Smooth muscle cell (in vitro differentiated cells): Measurements from ENCODE around the gene SENP8. TPM values are rescaled to one million over a fixed set of nuclear protein-coding genes. Genes with fewer than 3 reads are reported as not detected.

ENCODE experiments used
- DNase-seq: peaks from one replicate; lab custom pipeline; 2025; ENCODE audit not compliant: unreplicated experiment; lab: John Stamatoyannopoulos, UW
- H2AFZ ChIP-seq: fragments of 200-600 bp; sonication (generic); 2 replicates; pipeline ENCODE4 v1.6.0; 2016; ENCODE audit warnings: antibody characterized with exemption, low read depth, mild to moderate bottlenecking
- H3F3A ChIP-seq: fragments of 200-600 bp; sonication (generic); 2 replicates; pipeline ENCODE4 v1.6.0; 2017; ENCODE audit warnings: antibody characterized with exemption, low read depth
- H3K27ac ChIP-seq: fragments of 200-600 bp; sonication (generic); 2 replicates; pipeline ENCODE4 v1.5.1; 2016; ENCODE audit warnings: low read depth, mild to moderate bottlenecking
- H3K27me3 ChIP-seq: fragments of 200-600 bp; sonication (generic); 2 replicates; pipeline ENCODE4 v1.6.1; 2016; ENCODE audit warnings: low read depth, mild to moderate bottlenecking
- H3K36me3 ChIP-seq: fragments of 200-600 bp; sonication (generic); 2 replicates; pipeline ENCODE4 v1.5.1; 2016; ENCODE audit warnings: low read depth
- H3K4me1 ChIP-seq: fragments of 200-600 bp; sonication (generic); 2 replicates; pipeline ENCODE4 v1.5.1; 2016; ENCODE audit warnings: low read depth
- H3K4me2 ChIP-seq: fragments of 200-600 bp; sonication (generic); 2 replicates; pipeline ENCODE4 v1.6.0; 2016; ENCODE audit warnings: mild to moderate bottlenecking
- H3K4me3 ChIP-seq: fragments of 200-600 bp; sonication (generic); 2 replicates; pipeline ENCODE4 v1.5.1; 2016; ENCODE audit warnings: mild to moderate bottlenecking
- H3K79me2 ChIP-seq: fragments of 200-600 bp; sonication (generic); 2 replicates; pipeline ENCODE4 v1.6.0; 2016; ENCODE audit warnings: low read depth, mild to moderate bottlenecking
- H3K9ac ChIP-seq: fragments of 200-600 bp; sonication (generic); 2 replicates; pipeline ENCODE4 v1.6.0; 2016; ENCODE audit warnings: low read depth
- H3K9me3 ChIP-seq: fragments of 200-600 bp; sonication (generic); replicated peaks from 2 replicates; pipeline ENCODE4 v1.5.1; 2016; ENCODE audit warnings: low read depth
- H4K20me1 ChIP-seq: fragments of 200-600 bp; sonication (generic); 2 replicates; pipeline ENCODE4 v1.6.0; 2016; ENCODE audit warnings: low read depth
- CTCF ChIP-seq: fragments of 200-600 bp; sonication (generic); IDR thresholded peaks from 2 replicates; pipeline ENCODE4 v1.5.1; 2017; ENCODE audit warnings: borderline replicate concordance, mild to moderate bottlenecking, antibody characterized with exemption; ENCODE audit not compliant: insufficient read depth, poor library complexity, severe bottlenecking
- WGBS: methylation state at CpG from one replicate; pipeline ENCODE4 v1.1.7; 2016; ENCODE audit warnings: low lambda C conversion rate; 5-methylcytosine and 5-hydroxymethylcytosine counted together
- polyA plus RNA-seq: library from polyadenylated mRNA; unstranded; fragments of >200 nt; fragmentation: Nextera tagmentation; extraction: Ambion mirVana; gene quantifications from 2 replicates; pipeline ENCODE4 v1.2.1, GENCODE V29; 2016
- total RNA-seq: library from RNA; depleted of rRNA; stranded (reverse); fragments of >200 nt; gene quantifications from 2 replicates; pipeline ENCODE4 v1.2.3, GENCODE V29; 2014

SENP8 gene
- total and polyA plus RNA-seq, 2 experiments from 2014 or later, result 2.3 to 4.0 TPM

DNA sequence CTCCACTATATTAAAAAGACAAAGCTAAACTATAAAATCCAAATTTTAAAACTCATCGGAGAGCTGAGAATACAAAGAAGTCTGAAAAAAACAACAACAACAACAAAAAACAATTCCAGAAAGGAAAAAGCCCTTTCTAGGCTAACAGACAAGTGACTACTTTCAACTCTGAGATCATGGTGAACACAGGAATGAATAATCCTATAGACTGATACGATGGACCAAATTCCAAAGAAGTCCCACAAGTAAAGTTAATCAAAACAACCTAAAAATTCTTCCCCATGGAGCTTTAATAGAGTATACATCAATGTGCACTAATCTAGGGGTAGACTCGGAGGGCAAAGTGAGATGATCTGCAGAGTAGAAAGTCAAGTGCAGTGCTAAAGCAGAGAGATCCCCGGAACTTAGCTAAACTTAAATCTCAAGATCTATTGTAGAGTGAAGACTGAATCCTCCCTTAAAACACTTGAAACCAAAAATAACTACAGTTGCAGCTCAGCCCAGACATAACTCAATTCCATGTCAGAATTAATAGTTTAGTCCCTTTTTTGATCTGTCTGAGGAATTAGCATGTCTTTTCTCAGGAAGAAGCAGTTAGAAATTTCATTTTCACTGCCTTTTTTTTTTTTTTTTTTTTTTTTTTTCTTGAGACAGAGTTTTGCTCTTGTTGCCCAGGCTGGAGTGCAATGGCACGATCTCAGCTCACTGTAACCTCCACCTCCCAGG is 43.7 kb upstream of the SENP8 start:
- H3K36me3 ChIP-seq, result no peaks in the 10 kb centered on the region
- no peaks in the 10 kb centered on the region for H3K4me1 ChIP-seq
- no peak for DNase-seq
- H3K9ac ChIP-seq, result no peak overlapping the region
- TF ChIP-seq CTCF, result no peak
- peaks cover 53% of the 10 kb centered on the region for H3K79me2 ChIP-seq
- no peak overlapping the region for H3K4me3 ChIP-seq
- H2AFZ ChIP-seq, result no peak overlapping the region
- peaks cover 89% of the 10 kb centered on the region for H4K20me1 ChIP-seq
- H3F3A ChIP-seq, result no peaks in the 10 kb centered on the region
- no peak overlapping the region for H3K27ac ChIP-seq
- H3K9me3 ChIP-seq, result no peaks in the 10 kb centered on the region
- H3K27me3 ChIP-seq, result no peaks in the 10 kb centered on the region
- 91% methylated on average over 5 of the region's 5 CpGs for WGBS
- H3K4me2 ChIP-seq, result no peak overlapping the region

DNA sequence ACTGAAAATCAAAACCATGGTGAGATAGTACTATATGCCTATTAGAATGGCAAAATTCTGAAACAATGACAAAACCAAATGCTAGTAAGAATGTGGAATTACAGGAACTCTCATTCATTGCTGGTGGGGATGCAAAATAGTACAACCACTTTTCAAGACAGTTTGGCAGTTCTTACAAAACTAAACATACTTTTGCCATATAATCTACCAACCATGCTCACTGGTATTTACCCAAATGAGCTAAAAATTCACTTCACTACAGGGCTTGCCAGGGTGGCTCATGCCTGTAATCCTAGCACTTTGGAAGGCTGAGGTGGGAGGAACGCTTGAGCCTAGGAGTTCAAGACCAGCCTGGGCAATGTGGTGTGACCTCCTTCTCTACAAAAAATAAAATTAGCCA is 40.3 kb upstream of the SENP8 start:
- DNase-seq, result no peak
- 97% methylated on average over 1 of the region's 1 CpG for WGBS
- Histone ChIP-seq H3K4me3 (no peak overlapping the region), H2AFZ (no peak overlapping the region), H3K79me2 (peaks cover 33% of the 10 kb centered on the region), H3K9me3 (no peaks in the 10 kb centered on the region), H3K36me3 (no peaks in the 10 kb centered on the region), H3F3A (no peaks in the 10 kb centered on the region), H3K27ac (no peak overlapping the region), H3K9ac (no peak overlapping the region), H4K20me1 (peaks cover 67% of the 10 kb centered on the region), H3K27me3 (no peaks in the 10 kb centered on the region), H3K4me1 (no peaks in the 10 kb centered on the region), H3K4me2 (no peak overlapping the region)
- TF ChIP-seq CTCF, result no peak

DNA sequence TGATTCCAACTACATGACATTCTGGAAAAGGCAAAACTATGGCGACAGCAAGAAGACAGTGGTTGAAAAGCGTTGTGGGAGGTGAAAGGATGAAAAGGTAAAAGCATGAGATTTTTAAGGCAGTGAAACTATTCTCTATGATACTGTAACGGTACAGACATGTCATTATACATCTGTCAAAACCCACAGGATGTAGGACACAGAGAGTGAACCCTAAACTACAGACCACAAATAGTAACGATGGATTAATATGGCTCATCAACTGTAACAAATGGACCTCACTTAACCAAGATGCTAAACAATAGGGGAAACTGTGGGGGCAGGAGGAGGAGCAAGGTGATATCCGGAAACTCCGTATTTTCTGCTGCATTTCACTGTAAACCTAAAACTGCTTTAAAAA is 39.3 kb upstream of the SENP8 start:
- Histone ChIP-seq H4K20me1 (peaks cover 59% of the 10 kb centered on the region), H3K79me2 (peaks cover 23% of the 10 kb centered on the region), H3K9me3 (no peaks in the 10 kb centered on the region), H3K4me2 (no peak overlapping the region), H3K27me3 (no peaks in the 10 kb centered on the region), H3K36me3 (no peaks in the 10 kb centered on the region), H3K4me3 (no peak overlapping the region), H3F3A (no peaks in the 10 kb centered on the region), H3K27ac (no peak overlapping the region), H3K4me1 (no peaks in the 10 kb centered on the region), H2AFZ (no peak overlapping the region), H3K9ac (no peak overlapping the region)
- WGBS, result 96% methylated on average over 6 of the region's 6 CpGs
- no peak for DNase-seq
- TF ChIP-seq CTCF, result no peak

DNA sequence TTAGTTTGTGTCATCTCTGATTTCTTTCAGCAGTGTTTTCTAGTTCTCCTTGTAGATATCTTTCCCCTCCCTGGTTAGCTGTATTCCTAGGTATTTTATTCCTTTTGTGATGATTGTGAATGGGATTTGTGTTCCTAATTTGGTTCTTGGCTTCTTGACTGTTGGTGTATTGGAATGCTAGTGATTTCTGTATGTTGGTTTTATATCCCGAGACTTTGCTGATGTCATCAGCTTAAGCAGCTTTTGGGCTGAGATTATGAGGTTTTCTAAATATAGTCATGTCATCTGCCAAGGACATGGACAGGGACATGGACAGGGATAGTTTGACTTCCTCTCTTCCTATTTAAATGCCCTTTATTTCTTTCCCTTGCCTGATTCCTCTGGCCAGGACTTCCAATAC is 36.0 kb upstream of the SENP8 start:
- Histone ChIP-seq H3K9ac (no peak overlapping the region), H2AFZ (no peak overlapping the region), H3K36me3 (no peaks in the 10 kb centered on the region), H3K9me3 (no peaks in the 10 kb centered on the region), H3K27me3 (no peaks in the 10 kb centered on the region), H3F3A (no peaks in the 10 kb centered on the region), H3K27ac (no peak overlapping the region), H3K4me2 (no peak overlapping the region), H3K79me2 (peaks cover 17% of the 10 kb centered on the region), H3K4me1 (no peaks in the 10 kb centered on the region), H4K20me1 (peaks cover 31% of the 10 kb centered on the region), H3K4me3 (no peak overlapping the region)
- DNase-seq, result no peak
- no peak for TF ChIP-seq CTCF
- 15% methylated on average over 1 of the region's 1 CpG for WGBS
